Natural killer cell (primary cell): ENCODE measurements around the gene LOXL1. TPM values are rescaled to one million over a fixed set of nuclear protein-coding genes. Genes with fewer than 3 reads are reported as not detected.
A peak's percentile ranks its signal among the peaks of the same experiment; 100 is the strongest.

ENCODE experiments used
- ATAC-seq, 3 donors: fragments of 150-1000 bp in 2 of 3; fragments of 200-7000 bp in 1 of 3; cut with Tn5 transposase; 1 replicate in 1 of 3; 2 replicates in 2 of 3; pipeline ENCODE4 v1.10.0; 2021; ENCODE audit warnings: mild to moderate bottlenecking in 2 of 3, moderate library complexity in 2 of 3
- DNase-seq, 2 donors: peaks; one replicate each; pipeline versions ENCODE4 v3.0.0 to v3.0.0-alpha.2; 2013 to 2021; ENCODE audit warnings: mixed read lengths in 1 of 2
- H3K27ac ChIP-seq: one replicate; pipeline ENCODE4 v1.5.1; 2013; ENCODE audit warnings: mild to moderate bottlenecking, low read length
- H3K27me3 ChIP-seq: one replicate; pipeline ENCODE4 v1.6.1; 2013; ENCODE audit warnings: low read length; ENCODE audit not compliant: control insufficient read depth, insufficient read depth
- H3K36me3 ChIP-seq: one replicate; pipeline ENCODE4 v1.6.1; 2013; ENCODE audit warnings: low read length; ENCODE audit not compliant: control insufficient read depth, insufficient read depth
- H3K4me1 ChIP-seq: one replicate; pipeline ENCODE4 v1.6.1; 2013; ENCODE audit warnings: low read length; ENCODE audit not compliant: control insufficient read depth, insufficient read depth
- H3K4me3 ChIP-seq: one replicate; pipeline ENCODE4 v1.5.1; 2013; ENCODE audit warnings: low read length
- H3K9me3 ChIP-seq: one replicate; pipeline ENCODE4 v1.6.1; 2013; ENCODE audit warnings: low read length; ENCODE audit not compliant: control insufficient read depth, insufficient read depth
- H3K27ac Mint-ChIP-seq, 2 donors: one replicate each; pipeline ENCODE4 v1.8.0; 2022; ENCODE audit warnings: mild to moderate bottlenecking in 2 of 2, mixed read lengths in 2 of 2, moderate library complexity in 1 of 2
- H3K27me3 Mint-ChIP-seq, 2 donors: one replicate each; pipeline ENCODE4 v1.8.0; 2022; ENCODE audit warnings: low read depth in 2 of 2, mixed read lengths in 2 of 2
- H3K36me3 Mint-ChIP-seq: one replicate; pipeline ENCODE4 v1.8.0; 2022; ENCODE audit warnings: mixed read lengths
- H3K4me1 Mint-ChIP-seq, 2 donors: one replicate each; pipeline ENCODE4 v1.8.0; 2022; ENCODE audit warnings: mixed read lengths in 2 of 2
- H3K4me3 Mint-ChIP-seq: one replicate; pipeline ENCODE4 v1.8.0; 2022; ENCODE audit warnings: mild to moderate bottlenecking, moderate library complexity, mixed read lengths
- H3K9me3 Mint-ChIP-seq, 2 donors: one replicate each; pipeline ENCODE4 v1.8.0; 2022; ENCODE audit warnings: mixed read lengths in 2 of 2
- WGBS: methylation state at CpG from one replicate; pipeline ENCODE4 v1.1.7; 2013; ENCODE audit warnings: missing lambda C conversion rate; ENCODE audit not compliant: insufficient coverage; 5-methylcytosine and 5-hydroxymethylcytosine counted together
- intact Hi-C: fragments of 100-400 bp; cut with micrococcal nuclease; formaldehyde crosslinking; loops from one replicate; pipeline ENCODE4 v1.14.2; 2022
- total RNA-seq, 4 donors: library from RNA; stranded (reverse); fragments of 120-200 nt in 1 of 4; gene quantifications; one replicate each; pipeline versions ENCODE4 v1.2.3 to v1.2.4, GENCODE V29; 2013 to 2022
- TF ChIP-seq, protein P1 (sequence below): fragments of 200-600 bp; IDR thresholded peaks from one replicate; pipeline ENCODE4 v1.8.0; 2022; ENCODE audit warnings: antibody characterized with exemption

LOXL1 gene
- total RNA-seq, 3 donors from 2014 or later (not counting 1 experiment from before 2014, with no cell fraction given) = 1.1 to 1.4 (median 1.3) TPM

DNA sequence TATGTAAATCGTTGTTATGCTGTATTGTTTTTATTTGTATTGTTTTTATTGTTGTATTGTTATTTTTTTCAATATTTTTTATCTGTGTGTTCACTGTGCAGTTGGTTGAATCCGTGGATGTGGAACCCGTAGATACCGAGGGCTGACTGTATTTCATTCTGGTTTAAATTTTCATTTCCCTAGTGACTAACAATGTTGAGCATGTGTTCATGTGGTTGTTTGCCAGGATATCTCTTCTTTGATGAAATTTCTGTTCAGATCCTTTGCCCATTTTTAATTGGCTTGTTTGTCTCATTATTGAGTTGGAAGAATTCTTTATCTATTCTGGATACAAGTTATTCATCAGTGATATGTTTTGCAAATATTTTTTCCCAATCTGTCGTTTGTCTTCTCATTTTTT, 36.2 kb downstream of the LOXL1 start:
- peaks cover 28 to 40% of the 10 kb centered on the region in 2 donors for H3K4me1 Mint-ChIP-seq
- H3K4me1 ChIP-seq = peaks cover 30% of the 10 kb centered on the region

DNA sequence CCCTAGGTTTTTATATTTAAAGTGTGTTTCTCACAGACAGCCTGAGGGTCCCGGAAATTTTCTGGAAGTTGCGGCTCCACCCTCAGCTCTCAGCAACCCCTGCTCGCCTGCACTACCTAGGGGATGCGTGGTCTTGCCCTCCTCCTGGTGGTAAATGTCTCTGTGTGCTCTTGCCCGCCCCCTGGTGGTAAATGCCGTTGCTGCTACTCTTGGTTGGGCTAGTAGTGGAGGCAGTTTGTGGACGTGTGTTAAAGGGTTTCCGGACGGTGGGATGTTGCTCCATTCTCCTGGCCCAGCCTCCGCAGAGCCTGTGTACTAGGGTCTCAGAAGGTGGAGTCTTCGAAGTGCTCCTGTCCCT, 38.5 kb downstream of the LOXL1 start:
- 4% methylated on average over 11 of the region's 11 CpGs for WGBS
- no peak overlapping the region for H3K4me3 ChIP-seq
- intact Hi-C loops = loop anchor here (1.0 to 10.0 kb wide), 2 partner anchors 13 to 90 kb away; partner anchors contain the start of gene TBC1D21
- peak; percentile 95 to 98 (median 97) for ATAC-seq
- TF ChIP-seq, protein P1, sequence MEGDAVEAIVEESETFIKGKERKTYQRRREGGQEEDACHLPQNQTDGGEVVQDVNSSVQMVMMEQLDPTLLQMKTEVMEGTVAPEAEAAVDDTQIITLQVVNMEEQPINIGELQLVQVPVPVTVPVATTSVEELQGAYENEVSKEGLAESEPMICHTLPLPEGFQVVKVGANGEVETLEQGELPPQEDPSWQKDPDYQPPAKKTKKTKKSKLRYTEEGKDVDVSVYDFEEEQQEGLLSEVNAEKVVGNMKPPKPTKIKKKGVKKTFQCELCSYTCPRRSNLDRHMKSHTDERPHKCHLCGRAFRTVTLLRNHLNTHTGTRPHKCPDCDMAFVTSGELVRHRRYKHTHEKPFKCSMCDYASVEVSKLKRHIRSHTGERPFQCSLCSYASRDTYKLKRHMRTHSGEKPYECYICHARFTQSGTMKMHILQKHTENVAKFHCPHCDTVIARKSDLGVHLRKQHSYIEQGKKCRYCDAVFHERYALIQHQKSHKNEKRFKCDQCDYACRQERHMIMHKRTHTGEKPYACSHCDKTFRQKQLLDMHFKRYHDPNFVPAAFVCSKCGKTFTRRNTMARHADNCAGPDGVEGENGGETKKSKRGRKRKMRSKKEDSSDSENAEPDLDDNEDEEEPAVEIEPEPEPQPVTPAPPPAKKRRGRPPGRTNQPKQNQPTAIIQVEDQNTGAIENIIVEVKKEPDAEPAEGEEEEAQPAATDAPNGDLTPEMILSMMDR = peak; percentile 93
- H3K4me1 ChIP-seq = peaks cover 20% of the 10 kb centered on the region
- H3K27me3 ChIP-seq = no peaks in the 10 kb centered on the region
- peak; percentile 81 to 93 for DNase-seq
- H3K9me3 ChIP-seq = no peaks in the 10 kb centered on the region
- H3K9me3 Mint-ChIP-seq = no peaks in the 10 kb centered on the region
- no peak overlapping the region for H3K27ac Mint-ChIP-seq
- H3K4me1 Mint-ChIP-seq = peaks cover 20 to 27% of the 10 kb centered on the region in 2 donors
- no peaks in the 10 kb centered on the region for H3K36me3 Mint-ChIP-seq
- no peaks in the 10 kb centered on the region for H3K36me3 ChIP-seq
- no peak overlapping the region for H3K27ac ChIP-seq
- H3K27me3 Mint-ChIP-seq = peaks cover 3 to 7% of the 10 kb centered on the region in 2 donors
- H3K4me3 Mint-ChIP-seq = peak overlapping the region; percentile 8

More for the DNA sequence above, 36.2 kb downstream of the LOXL1 start:
- no peaks in the 10 kb centered on the region for H3K27me3 ChIP-seq
- H3K4me3 ChIP-seq = no peak overlapping the region
- 81% methylated on average over 4 of the region's 5 CpGs for WGBS
- H3K36me3 ChIP-seq = no peaks in the 10 kb centered on the region
- intact Hi-C loops = loop anchor here (10.0 kb wide), 1 partner anchor 88 kb away; the partner anchor contains the start of gene TBC1D21
- H3K27me3 Mint-ChIP-seq = peaks cover 3 to 10% of the 10 kb centered on the region in 2 donors
- H3K27ac ChIP-seq = no peak overlapping the region
- H3K36me3 Mint-ChIP-seq = no peaks in the 10 kb centered on the region
- H3K9me3 ChIP-seq = no peaks in the 10 kb centered on the region
- H3K4me3 Mint-ChIP-seq = no peak overlapping the region
- TF ChIP-seq, protein P1 = no peak
- no peak overlapping the region for H3K27ac Mint-ChIP-seq
- DNase-seq (no peak), ATAC-seq (no peak)
- no peaks in the 10 kb centered on the region for H3K9me3 Mint-ChIP-seq

DNA sequence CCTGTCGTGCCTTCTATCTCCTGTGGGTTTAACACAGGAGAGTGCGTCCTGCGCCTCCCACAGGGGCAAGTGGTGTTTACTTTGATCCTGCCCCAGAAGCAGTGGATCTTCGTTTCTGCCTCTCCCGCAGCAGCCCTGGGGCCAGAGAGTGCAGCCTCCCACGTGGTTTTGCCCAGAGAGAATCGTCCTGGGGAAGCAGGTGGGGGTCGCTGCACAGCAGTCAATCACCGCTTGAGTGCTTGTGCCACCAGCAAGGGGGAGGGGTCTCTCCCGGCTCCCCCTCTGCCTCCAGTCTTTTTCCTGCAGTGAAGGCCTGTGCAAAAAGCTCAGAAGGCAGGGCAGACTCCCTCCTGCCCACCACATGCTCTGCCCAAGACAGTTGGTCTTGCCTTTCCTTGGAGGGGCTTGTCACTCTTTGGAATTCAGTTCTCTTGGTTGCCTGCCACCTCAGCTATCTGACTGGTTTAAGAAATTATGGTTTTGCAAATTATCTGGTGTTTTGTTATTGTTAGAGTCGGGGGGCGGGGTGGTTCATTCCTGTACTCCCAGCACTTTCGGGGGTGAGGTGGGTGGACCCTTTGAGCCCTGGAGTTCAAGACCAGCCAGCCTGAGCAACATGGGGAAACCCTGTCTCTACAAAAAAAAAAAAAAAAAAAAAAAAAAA, 39.0 kb downstream of the LOXL1 start:
- no peaks in the 10 kb centered on the region for H3K36me3 ChIP-seq
- H3K4me3 Mint-ChIP-seq = peak overlapping the region; percentile 45
- intact Hi-C loops = loop anchor here (10.0 kb wide), 1 partner anchor 90 kb away; the partner anchor contains the start of gene TBC1D21
- H3K4me1 Mint-ChIP-seq = peaks cover 19 to 25% of the 10 kb centered on the region in 2 donors
- no peak overlapping the region for H3K27ac ChIP-seq
- no peaks in the 10 kb centered on the region for H3K36me3 Mint-ChIP-seq
- H3K9me3 ChIP-seq = no peaks in the 10 kb centered on the region
- H3K27me3 ChIP-seq = no peaks in the 10 kb centered on the region
- TF ChIP-seq, protein P1 = no peak
- peak in 2 of 3 donors; percentile 33 to 37 for ATAC-seq
- 20% methylated on average over 13 of the region's 13 CpGs for WGBS
- H3K27me3 Mint-ChIP-seq = peaks cover 3 to 7% of the 10 kb centered on the region in 2 donors
- peaks cover 17% of the 10 kb centered on the region for H3K4me1 ChIP-seq
- no peak overlapping the region for H3K27ac Mint-ChIP-seq
- H3K4me3 ChIP-seq = no peak overlapping the region
- no peaks in the 10 kb centered on the region for H3K9me3 Mint-ChIP-seq
- DNase-seq = peak in 1 of 2 donors; percentile 50
